ENCODE results near the gene FAM177A1. TPM values are rescaled to one million over a fixed set of nuclear protein-coding genes. Genes with fewer than 3 reads are reported as not detected.

The FAM177A1 gene
- total RNA-seq, 1 experiment from 2014 or later = 46.2 TPM

- H3K9me2 ChIP-seq (ENCODE audit: insufficient read depth) = no peaks in the 10 kb centered on the region
- no peak overlapping the region for H3K27ac ChIP-seq (ENCODE audit: low read depth, low read length)
- DNase-seq (ENCODE audit: low read depth, low spot score) = no peak
- no peak overlapping the region for H3K4me3 ChIP-seq (replicated peaks in 1 of 2; ENCODE audit: low read depth in 1 of 2, low read length in 2 of 2)
- H3K36me3 ChIP-seq (ENCODE audit: control insufficient read depth in 1 of 2, insufficient read depth in 2 of 2, low read length in 2 of 2) = no peaks in the 10 kb centered on the region
- ChIA-PET RAD21 (ENCODE audit: low non-redundant PET in 1 of 2, low total read pairs in 2 of 2, uncharacterized antibody in 2 of 2, unreplicated experiment in 2 of 2) (no interaction called here), CTCF (no interaction called here), POLR2A (no interaction called here)
- no TSS peak for BruUV-seq (replicated peaks)
- ATAC-seq = no peak
- no peaks in the 10 kb centered on the region for H4K20me1 ChIP-seq (ENCODE audit: insufficient read depth)
- TF ChIP-seq SRF (IDR thresholded peaks at IDR 0.05; ENCODE audit: low read depth) (no peak), YY1 (IDR thresholded peaks at IDR 0.05; ENCODE audit: extremely low read depth, insufficient replicate concordance, low read depth, low read length) (no peak), TCF7L2 (IDR thresholded peaks at IDR 0.05; ENCODE audit: borderline replicate concordance, extremely low read depth, insufficient read depth, insufficient read length) (no peak)
- TF ChIP-seq, protein P1, sequence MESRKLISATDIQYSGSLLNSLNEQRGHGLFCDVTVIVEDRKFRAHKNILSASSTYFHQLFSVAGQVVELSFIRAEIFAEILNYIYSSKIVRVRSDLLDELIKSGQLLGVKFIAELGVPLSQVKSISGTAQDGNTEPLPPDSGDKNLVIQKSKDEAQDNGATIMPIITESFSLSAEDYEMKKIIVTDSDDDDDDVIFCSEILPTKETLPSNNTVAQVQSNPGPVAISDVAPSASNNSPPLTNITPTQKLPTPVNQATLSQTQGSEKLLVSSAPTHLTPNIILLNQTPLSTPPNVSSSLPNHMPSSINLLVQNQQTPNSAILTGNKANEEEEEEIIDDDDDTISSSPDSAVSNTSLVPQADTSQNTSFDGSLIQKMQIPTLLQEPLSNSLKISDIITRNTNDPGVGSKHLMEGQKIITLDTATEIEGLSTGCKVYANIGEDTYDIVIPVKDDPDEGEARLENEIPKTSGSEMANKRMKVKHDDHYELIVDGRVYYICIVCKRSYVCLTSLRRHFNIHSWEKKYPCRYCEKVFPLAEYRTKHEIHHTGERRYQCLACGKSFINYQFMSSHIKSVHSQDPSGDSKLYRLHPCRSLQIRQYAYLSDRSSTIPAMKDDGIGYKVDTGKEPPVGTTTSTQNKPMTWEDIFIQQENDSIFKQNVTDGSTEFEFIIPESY (IDR thresholded peaks at IDR 0.05; ENCODE audit: extremely low read depth, insufficient replicate concordance, low read length) = no peak
- TF ChIP-seq, protein P2, sequence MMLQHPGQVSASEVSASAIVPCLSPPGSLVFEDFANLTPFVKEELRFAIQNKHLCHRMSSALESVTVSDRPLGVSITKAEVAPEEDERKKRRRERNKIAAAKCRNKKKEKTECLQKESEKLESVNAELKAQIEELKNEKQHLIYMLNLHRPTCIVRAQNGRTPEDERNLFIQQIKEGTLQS (IDR thresholded peaks at IDR 0.05) = no peak
- peaks cover 5 to 9% of the 10 kb centered on the region in 2 experiments; a peak in 2 of 4 replicates for H3K4me1 ChIP-seq (ENCODE audit: control insufficient read depth in 1 of 2, insufficient read depth in 2 of 2, low read length in 2 of 2)
- H2AFZ ChIP-seq (ENCODE audit: low read depth, low read length, poor library complexity, severe bottlenecking) = no peak overlapping the region
- no peak overlapping the region for H3K9ac ChIP-seq (ENCODE audit: low read length)
- H3K27me3 ChIP-seq (ENCODE audit: insufficient read depth, low read length) = no peaks in the 10 kb centered on the region
- intact Hi-C loops (cut with micrococcal nuclease) = no loop called here
- H3K9me3 ChIP-seq (ENCODE audit: control insufficient read depth in 1 of 2, insufficient read depth in 1 of 2, low read depth in 1 of 2, low read length in 2 of 2) = no peaks in the 10 kb centered on the region
- H3K4me2 ChIP-seq (ENCODE audit: low read length) = no peak overlapping the region
- H3K79me2 ChIP-seq (ENCODE audit: insufficient read depth, low read length) = peaks cover 14% of the 10 kb centered on the region
These were observed 5.7 kb downstream of the FAM177A1 start for GRCh38 chr14:35051796-35052195.

- H3K9ac ChIP-seq (ENCODE audit: low read length) = no peak overlapping the region
- H3K4me3 ChIP-seq (replicated peaks in 1 of 2; ENCODE audit: low read depth in 1 of 2, low read length in 2 of 2) = no peak overlapping the region
- no peaks in the 10 kb centered on the region for H4K20me1 ChIP-seq (ENCODE audit: insufficient read depth)
- no peak overlapping the region for H3K27ac ChIP-seq (ENCODE audit: low read depth, low read length)
- H3K79me2 ChIP-seq (ENCODE audit: insufficient read depth, low read length) = peaks cover 6% of the 10 kb centered on the region; the same call in 1 of the 2 replicates
- no peak overlapping the region for H2AFZ ChIP-seq (ENCODE audit: low read depth, low read length, poor library complexity, severe bottlenecking)
- BruUV-seq (replicated peaks) = no TSS peak
- ATAC-seq (no peak), DNase-seq (ENCODE audit: low read depth, low spot score) (no peak)
- ChIA-PET RAD21 (ENCODE audit: low non-redundant PET in 1 of 2, low total read pairs in 2 of 2, uncharacterized antibody in 2 of 2, unreplicated experiment in 2 of 2) (no interaction called here), CTCF (no interaction called here), POLR2A (no interaction called here)
- no peaks in the 10 kb centered on the region for H3K36me3 ChIP-seq (ENCODE audit: control insufficient read depth in 1 of 2, insufficient read depth in 2 of 2, low read length in 2 of 2)
- no peak overlapping the region for H3K4me2 ChIP-seq (ENCODE audit: low read length)
- H3K9me3 ChIP-seq (ENCODE audit: control insufficient read depth in 1 of 2, insufficient read depth in 1 of 2, low read depth in 1 of 2, low read length in 2 of 2) = no peaks in the 10 kb centered on the region
- intact Hi-C loops (cut with micrococcal nuclease) = no loop called here
- no peaks in the 10 kb centered on the region for H3K9me2 ChIP-seq (ENCODE audit: insufficient read depth)
- no peak for TF ChIP-seq SIN3A (IDR thresholded peaks at IDR 0.05; ENCODE audit: low read depth)
- TF ChIP-seq, protein P1 (IDR thresholded peaks at IDR 0.05; ENCODE audit: extremely low read depth, insufficient replicate concordance, low read length) = no peak
- TF ChIP-seq MAX (IDR thresholded peaks at IDR 0.05) = no peak
- TF ChIP-seq CTCF (IDR thresholded peaks at IDR 0.05 in 2 of 3, conservative IDR thresholded peaks at IDR 0.05 in 1 of 3; ENCODE audit: borderline replicate concordance in 1 of 3, insufficient read depth in 1 of 3, low read depth in 2 of 3, low read length in 2 of 3) = no peak
- no peak for TF ChIP-seq SRF (IDR thresholded peaks at IDR 0.05; ENCODE audit: low read depth)
- TF ChIP-seq ZFX (IDR thresholded peaks at IDR 0.05) = no peak
- TF ChIP-seq TCF7L2 (IDR thresholded peaks at IDR 0.05; ENCODE audit: borderline replicate concordance, extremely low read depth, insufficient read depth, insufficient read length) = no peak
- H3K4me1 ChIP-seq (ENCODE audit: control insufficient read depth in 1 of 2, insufficient read depth in 2 of 2, low read length in 2 of 2) = peaks cover under 1 to 6% of the 10 kb centered on the region in 2 experiments; a peak in 1 of 4 replicates
- no peaks in the 10 kb centered on the region for H3K27me3 ChIP-seq (ENCODE audit: insufficient read depth, low read length)
These were observed 6.6 kb downstream of the FAM177A1 start for GRCh38 chr14:35052637-35053036.
